Activated gamma-delta T cell treated with Interleukin-2 at 50 U/mL for 16 hours (primary cell): ENCODE results near the gene IGSF8.
A peak's percentile ranks its signal among the peaks of the same experiment; 100 is the strongest.

Experiments
- DNase-seq: peaks from one replicate; pipeline ENCODE4 v3.0.0-alpha.2; 2020

Gene IGSF8

DNA sequence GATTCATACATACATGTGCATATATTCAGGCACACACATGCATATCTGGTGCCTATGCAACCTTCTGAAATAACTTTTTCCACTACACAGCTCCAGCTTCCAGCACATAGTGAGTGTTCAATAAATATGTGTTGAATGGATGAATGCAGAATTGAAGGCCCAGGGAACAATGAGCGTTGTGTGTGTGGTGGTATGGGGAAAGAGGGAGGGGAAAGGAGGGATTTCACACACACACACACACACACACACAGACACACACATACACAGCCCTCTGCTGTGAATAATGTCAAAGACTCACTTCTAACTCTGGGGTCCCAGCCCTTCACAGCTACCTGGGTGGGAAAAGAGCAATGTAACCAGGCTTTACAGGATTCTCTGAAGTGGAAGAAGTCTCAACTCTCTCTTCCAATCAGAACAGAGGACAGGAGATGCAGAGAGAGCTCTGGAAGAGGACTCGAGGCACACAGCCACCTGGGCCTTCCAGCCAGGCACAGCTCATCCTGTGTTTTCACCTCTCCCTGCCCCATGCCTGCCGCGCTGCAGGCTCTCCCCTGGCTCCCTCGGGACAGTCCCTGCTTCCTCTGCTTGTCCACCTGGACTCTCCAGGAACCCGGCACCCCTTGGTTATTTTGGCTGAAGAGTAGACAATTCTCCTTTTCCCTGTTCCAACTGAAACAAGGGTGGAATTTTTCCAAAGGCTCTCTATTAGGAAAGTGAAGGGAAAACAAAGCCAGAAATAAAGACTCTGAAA, 5.4 kb upstream of the IGSF8 start:
- no peak for DNase-seq

DNA sequence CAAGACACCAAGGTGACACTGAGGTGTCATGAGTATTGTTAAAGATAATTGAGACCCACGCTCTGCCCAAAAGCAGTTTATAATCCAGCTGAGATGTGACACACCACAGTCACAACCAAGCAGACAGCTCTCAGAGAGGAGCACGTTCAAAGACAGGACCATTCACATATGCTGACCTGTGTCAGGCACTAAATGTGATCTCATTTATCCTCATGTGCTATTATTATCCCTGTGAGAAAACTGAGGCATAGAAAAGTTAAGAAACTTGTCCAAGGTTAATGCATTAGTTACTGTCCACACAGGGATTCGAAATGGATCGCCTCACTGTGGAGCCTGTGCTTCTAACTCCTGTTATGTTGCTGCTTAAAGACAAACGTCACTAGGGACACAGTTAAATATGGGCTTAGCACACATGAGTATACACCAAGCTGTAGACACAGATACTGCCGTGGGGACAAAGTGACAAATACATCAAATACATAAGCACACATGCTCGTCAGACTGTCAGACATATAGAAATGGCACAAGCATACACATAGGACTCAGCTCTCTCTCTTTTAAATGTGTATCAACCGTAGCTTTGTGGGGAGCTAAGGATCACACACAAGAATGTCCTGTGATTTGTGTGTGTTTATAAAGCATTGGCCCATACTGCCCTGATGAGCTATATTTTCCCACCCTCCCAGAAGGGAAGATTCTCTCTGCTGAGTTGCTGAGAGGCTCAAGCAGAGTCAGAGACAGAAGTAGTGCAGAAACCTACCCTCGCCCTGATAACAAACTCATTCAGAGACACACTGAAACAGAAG, 3.5 kb upstream of the IGSF8 start:
- DNase-seq: no peak

DNA sequence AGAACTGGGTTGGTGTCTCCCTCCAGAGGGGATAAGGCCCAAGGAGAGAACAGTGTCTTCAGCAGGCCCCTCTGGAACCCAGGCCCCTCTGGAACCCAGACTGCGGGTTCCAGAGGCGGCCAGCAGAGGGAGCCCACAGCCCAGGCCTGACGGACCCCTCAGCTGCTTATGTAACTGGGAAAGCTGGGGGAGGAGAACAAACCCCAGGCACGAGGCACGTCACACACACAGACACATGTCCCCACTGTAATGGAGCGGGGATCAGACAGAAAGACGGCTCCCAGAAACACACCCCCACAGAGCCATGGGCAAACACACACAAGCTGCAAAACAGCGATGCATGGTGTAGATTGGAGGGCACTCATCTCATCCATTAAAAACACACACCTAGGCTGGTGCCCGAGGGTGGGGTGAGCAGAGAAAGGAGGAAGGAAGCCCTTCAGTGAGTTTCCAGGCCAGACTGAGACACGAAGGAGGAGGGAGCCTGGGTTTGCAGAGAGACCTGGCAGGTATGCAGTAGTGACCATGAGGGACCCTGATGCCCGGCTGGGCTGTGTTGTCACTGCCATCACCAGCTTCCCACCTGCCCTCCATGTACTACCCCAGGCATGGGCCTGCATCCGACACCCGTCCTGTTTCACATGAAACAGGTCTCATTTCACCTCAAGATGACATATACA, 2.8 kb upstream of the IGSF8 start:
- peak; percentile 65 for DNase-seq

- DNase-seq: no peak
These were observed 1.4 kb upstream of the IGSF8 start for GRCh38 chr1:160099716-160100375.

- peak; percentile 99 for DNase-seq
These were observed 588 bp upstream of the IGSF8 start for GRCh38 chr1:160098852-160099561.

DNA sequence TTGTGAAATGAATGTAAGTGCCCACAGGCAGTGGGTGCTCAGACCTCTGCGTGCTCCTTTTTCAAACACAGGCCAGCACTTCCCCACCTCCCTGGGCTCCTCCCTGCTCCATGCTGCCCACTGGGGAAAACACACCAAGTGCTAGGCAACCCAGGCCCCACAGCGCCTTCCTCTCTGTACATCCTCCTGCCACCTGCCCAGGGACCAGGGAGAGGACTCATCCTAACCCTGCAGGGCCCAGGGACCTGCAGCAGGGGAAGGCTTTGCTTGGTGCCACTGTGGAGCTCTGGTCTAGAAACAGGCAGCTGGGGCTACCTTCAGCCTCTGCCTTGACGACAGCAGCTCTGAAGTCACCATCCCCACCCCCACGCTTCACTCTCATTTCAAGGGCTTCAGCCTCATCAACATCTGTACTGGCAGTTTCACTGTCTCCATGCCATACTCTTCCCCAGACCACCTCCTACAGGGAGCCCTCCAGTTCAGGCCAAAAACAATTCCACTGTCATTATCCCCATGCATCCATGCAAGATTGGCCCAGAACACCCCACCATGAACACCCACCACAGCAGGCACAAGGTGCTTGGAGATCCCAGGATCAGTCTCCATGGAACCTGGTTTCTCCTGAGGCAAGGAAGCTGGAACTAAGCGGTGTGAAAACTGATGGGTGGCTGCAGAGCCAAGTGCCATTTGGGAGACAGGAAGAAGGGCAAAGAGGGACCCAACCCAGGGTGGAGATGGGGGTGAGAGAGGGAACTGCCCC, 1.1 kb downstream of the IGSF8 start:
- DNase-seq: no peak

- no peak for DNase-seq
These were observed 1.9 kb downstream of the IGSF8 start for GRCh38 chr1:160096274-160097116.

DNA sequence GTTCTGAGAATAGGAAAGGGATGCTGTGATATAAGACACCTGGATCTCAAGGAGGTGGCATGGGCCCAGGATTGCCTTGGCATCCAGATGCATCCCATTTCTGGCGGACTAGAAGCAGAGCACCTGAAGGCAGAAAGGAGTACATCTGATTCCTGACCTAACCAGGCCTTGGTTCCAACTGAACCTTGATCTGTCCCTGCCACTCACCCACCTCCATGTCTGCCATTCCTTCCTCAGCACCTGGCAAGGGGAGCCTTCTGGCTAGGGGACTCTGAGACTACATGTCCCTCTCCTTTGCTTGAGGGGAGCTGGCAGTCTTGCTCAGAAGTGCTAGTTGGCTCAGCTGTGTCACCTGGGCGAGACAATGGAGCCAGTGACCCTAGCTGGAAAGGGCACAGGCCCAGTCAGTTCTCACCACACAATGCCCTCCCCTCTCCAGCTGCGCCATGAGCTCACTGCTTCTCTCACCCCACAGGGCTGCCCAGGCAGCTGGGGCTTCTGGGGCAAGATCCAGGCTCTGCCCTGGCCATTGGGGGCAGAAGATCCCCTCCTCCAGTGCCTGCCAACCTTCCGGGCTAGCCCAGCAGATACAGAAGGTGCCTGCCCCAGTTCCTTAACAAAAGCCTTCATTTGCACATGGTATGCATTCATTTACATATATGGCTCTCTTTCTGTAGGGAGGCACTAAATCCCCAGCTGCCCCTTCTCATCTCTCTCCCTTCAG, 2.9 kb downstream of the IGSF8 start:
- DNase-seq: no peak

GRCh38 chr1:160094806-160095205, 3.6 kb downstream of the IGSF8 start:
- no peak for DNase-seq

DNA sequence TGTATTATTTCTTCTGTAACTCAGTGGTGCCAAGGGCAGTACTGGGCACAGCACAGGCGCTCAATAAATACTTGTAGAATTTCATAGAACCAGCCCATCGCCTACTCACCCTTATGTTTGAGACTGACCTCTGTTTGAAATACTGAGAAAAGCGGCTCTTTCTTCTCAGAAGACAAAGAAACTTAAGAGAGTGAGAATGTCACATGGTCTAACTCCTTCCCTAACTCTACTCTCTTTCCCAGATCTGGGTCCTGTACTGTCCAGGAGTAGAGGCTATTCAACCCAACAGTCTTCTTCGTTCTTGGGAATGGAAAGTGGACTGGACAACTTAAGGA, 4.2 kb downstream of the IGSF8 start:
- DNase-seq: no peak

- no peak for DNase-seq
These were observed 4.7 kb downstream of the IGSF8 start for GRCh38 chr1:160093624-160094290.

DNA sequence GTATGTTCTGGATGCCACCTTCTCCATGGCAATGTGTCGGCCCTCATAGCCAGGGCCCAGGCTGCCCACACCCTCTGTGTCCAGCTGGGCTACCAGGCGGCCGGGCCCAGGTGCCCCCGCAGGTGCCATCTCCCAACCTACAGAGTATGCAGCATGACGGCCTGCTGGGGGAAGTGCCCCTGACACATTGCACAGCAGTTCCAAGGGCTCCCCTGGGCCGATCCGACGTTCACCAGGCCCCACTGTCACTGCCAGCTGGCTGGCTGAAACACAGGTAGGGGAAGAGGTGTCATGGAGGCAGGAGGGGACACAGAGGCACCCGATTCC, 5.4 kb downstream of the IGSF8 start:
- no peak for DNase-seq

- no peak for DNase-seq
These were observed 5.9 kb downstream of the IGSF8 start for GRCh38 chr1:160092366-160093068.

- no peak for DNase-seq
These were observed 6.7 kb downstream of the IGSF8 start for GRCh38 chr1:160091666-160092223.

GRCh38 chr1:160090760-160091159, 7.7 kb downstream of the IGSF8 start:
- DNase-seq: no peak

DNA sequence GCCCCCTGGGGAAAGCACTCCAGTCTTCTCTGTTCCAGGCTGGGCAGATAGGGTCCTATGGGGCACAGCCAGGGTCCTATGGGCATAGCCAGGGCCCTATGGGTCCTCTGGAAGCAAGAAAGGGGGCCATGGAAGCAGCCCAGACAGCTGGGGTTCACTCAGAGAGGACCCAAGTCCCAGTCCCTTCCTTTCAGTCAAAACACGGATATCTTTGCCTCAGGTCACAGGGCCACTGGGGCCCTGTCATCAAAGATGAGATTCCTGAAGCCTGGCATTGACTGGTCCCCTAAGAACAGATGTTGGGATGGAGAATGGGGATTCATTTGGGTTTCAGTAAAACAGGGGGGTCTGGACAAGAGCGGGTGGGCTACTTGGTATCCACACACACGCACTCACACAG, 8.5 kb downstream of the IGSF8 start:
- no peak for DNase-seq

DNA sequence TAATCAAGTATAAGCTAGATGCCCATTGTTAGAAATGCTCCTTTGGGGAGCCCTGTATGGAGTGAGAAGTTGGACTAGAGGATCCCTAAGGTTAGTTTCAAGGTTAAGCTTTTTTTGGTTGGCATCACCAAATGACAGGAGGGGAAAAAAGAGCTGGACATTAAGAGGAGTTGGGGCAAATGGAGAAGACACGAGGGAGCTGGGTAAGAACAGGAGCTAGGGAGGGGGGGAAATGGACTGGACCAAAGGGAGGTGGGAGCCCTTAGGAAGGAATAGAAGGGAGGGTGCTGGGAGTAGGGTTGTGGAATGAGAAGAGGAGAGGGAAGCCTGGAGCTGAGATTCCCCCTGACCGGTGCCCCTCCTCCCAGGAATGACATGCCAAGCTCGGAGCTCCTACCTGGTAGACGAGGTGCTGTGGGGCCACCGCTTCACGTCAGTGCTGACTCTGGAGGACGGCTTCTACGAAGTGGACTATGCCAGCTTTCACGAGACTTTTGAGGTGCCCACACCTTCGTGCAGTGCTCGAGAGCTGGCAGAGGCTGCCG, 11.2 kb downstream of the IGSF8 start:
- no peak for DNase-seq

DNA sequence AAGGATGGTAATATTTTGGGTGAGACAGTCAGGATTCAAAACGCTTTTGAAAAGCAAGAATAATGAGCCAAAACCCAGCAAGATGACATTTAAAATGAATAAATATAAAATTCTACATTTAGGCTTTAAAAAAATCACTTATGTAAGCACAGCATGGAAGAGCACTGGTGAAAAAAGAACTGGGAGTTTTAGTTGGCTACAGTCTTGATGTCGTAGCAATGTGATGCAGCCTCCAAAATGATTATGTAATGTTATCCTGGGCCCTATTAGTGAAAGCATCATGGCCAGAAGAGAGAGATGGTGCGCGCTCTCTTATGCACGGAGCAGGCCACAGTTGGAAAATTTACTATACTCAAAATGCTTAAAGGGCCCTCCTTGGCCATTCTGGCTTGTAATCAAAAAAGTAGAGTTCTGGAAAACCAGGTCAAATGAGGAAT, 11.9 kb downstream of the IGSF8 start:
- no peak for DNase-seq
